Choroid plexus epithelial cell (primary cell): Measurements from ENCODE around the gene CWC22.

ENCODE experiments used
- DNase-seq: peaks from one replicate; pipeline ENCODE4 v3.0.0-alpha.2; 2010; ENCODE audit warnings: low read depth
- H3K4me3 ChIP-seq: 2 replicates; pipeline ENCODE4 v1.5.1; 2011; ENCODE audit warnings: low read depth, mild to moderate bottlenecking, control low read depth, low read length, moderate library complexity
- TF ChIP-seq, protein P1 (sequence below): conservative IDR thresholded peaks from 2 replicates; pipeline ENCODE4 v1.5.1; 2011; ENCODE audit warnings: low read depth, mild to moderate bottlenecking, control low read depth, inconsistent platforms, low read length, moderate library complexity

CWC22 gene

DNA sequence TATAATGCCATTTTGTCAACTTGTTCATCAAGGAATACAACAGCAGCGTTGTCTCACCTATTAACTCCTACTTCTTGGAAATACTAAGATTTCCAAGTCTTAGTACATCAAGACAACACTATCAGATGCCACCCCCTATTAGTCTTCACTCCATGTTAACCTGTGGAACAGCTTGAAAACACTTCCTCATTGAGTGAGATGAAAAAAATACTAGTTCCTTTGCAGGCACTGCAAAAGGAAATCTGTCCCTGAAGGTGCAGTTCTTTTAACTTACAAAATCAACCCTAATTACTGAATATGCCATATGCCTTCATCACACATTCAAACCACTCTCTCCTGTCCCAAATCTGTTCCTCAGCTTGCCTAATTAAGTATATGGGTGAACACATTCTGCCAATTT is 4.0 kb downstream of the CWC22 start:
- TF ChIP-seq, protein P1, sequence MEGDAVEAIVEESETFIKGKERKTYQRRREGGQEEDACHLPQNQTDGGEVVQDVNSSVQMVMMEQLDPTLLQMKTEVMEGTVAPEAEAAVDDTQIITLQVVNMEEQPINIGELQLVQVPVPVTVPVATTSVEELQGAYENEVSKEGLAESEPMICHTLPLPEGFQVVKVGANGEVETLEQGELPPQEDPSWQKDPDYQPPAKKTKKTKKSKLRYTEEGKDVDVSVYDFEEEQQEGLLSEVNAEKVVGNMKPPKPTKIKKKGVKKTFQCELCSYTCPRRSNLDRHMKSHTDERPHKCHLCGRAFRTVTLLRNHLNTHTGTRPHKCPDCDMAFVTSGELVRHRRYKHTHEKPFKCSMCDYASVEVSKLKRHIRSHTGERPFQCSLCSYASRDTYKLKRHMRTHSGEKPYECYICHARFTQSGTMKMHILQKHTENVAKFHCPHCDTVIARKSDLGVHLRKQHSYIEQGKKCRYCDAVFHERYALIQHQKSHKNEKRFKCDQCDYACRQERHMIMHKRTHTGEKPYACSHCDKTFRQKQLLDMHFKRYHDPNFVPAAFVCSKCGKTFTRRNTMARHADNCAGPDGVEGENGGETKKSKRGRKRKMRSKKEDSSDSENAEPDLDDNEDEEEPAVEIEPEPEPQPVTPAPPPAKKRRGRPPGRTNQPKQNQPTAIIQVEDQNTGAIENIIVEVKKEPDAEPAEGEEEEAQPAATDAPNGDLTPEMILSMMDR: no peak
- DNase-seq: no peak
- H3K4me3 ChIP-seq: no peak overlapping the region

DNA sequence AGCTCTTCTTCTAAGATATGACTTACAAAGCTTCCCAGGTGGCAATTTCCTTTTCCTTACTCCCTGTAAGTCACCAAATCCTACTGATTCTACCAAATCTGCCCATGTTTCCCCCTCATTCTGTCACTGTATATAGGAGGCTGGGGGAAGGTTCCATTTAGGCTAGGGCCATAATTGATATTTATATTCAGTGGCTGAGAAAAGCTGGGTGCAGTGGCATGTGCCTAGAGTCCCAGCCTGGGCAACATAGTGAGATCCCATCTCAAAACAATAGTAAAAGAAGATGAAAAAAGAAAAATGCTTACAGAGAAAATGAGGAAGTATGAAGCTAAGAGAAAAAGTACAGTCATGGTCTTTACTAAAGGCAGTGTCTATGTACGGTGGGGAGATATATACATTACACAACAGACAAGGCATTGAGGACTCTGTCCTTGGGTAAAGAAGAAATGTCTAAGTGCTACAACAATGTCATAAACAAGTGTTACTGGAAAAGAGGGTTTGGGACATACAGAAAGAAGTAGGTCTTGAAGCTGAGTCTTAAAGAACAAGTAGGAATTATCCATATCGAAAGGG is 4.8 kb downstream of the CWC22 start:
- DNase-seq: no peak
- TF ChIP-seq, protein P1: no peak
- no peak overlapping the region for H3K4me3 ChIP-seq

DNA sequence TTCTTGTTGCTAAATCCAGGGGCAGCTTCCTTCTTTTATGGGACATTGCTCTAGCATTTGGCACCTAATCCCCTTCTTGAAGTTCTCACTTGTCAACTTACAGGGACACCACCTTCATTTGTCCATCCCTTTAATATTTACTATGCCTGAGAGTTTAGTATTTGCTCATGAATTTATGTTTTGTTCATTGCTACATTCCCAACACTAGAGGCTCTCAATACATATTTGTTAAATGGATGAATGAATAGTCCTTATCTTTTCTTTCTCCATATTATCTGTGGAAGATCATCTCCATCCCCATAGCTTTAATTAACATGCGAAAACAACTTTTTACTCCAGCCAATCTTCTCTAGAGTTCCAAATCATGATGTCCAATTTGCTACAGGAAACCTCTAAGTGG is 5.4 kb downstream of the CWC22 start:
- no peak overlapping the region for H3K4me3 ChIP-seq
- no peak for DNase-seq
- TF ChIP-seq, protein P1: peak; percentile 41

DNA sequence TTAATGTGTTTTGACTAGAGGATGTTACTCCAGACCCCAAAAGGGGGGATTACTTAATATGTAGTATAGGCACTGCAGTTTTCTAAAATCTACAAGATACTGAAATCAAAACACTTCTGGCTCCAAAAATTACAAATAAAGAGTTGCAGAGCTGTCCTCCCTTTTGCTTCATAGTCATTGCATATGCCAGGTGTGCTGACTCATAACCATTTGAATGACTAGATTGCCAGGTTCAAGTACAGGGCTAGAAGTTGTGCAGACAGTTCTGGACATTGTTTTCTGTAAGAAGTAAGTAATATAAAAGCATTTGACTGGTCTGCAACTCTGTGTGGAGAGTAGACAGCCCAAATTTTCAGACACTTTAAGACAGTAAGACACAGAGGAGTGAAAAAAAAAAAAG is 6.7 kb downstream of the CWC22 start:
- DNase-seq: no peak
- TF ChIP-seq, protein P1: no peak
- H3K4me3 ChIP-seq: no peak overlapping the region

DNA sequence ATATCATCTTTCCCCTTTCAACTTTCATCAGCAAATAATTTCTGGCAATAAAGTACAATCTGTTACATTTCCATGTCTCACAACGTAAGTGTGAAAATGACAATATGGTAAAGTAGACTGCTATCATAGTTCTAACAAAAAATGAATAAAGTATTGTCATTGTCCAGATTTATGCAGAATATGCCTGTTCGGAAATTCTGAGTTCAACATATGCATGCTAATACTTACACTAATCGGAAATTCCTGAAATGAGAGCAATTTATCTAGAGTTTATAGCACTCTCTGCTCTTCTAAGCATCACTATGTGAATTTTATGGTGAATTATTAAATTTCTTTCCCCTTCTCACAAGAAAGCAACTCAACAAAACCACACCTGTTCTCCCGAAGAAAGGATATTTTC is 8.1 kb downstream of the CWC22 start:
- no peak overlapping the region for H3K4me3 ChIP-seq
- no peak for DNase-seq
- TF ChIP-seq, protein P1: no peak

DNA sequence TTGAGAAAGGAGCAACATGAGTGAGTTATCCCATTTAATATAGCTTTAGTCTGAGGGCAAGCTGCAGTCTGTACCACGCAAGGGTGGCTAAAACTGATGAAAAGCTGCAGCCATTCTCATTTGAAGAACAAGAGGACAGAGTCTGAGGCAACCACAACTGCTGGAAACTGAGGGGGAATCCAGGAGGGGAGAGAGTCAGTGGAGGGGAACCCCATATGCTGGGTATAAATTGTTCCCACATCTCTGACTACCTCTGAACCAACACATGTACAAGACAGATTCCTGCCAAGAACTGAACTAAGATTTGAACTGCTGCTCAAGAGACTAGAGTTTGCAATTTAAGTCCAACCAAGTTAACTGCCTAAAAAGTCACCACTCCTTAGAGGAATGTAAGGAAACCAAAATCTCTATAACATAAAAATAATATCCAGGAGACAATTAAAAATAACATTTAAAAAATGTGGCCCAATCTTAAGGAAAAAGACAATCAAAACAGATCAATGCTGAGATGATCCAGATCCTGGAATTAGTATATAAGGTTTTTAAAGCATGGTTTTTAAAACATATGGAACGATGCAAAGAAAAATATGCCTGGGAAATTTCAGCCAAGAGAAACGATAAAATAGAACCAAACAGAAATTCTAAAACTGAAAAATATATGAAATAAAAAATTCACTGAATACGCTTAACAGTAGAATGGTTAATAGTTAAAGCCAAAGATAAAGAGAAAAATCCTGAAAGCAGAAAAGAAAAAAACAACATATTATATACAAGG is 11.2 kb downstream of the CWC22 start:
- DNase-seq: no peak
- H3K4me3 ChIP-seq: no peak overlapping the region
- TF ChIP-seq, protein P1: no peak

DNA sequence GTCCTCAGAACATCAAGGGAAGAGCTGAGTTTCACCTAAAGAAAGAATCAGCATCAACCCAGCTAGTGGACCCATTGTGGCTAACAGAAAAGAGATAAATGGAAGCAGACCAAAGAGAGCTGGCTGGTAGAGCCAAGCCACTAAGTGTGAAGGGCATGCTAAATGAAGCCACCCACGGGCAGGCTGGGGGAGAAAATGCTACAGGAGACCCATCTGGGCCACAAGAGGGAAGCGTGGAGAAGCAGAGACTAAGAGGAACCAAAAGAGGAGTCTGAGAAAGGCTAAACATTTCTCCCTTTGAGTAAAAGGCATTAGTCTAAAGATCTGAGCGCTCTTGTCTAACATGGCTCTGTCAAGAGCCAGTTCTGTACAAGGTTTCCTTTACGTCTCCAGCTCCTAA is 15.8 kb downstream of the CWC22 start:
- no peak overlapping the region for H3K4me3 ChIP-seq
- DNase-seq: peak; percentile 30
- TF ChIP-seq, protein P1: peak; percentile 54
